GM10248 (cell line): Measurements from ENCODE around the gene RBM19.

Experiments
- CTCF ChIA-PET: fragments of 300-600 bp; sonication (Branson Sonifier 250); formaldehyde crosslinking; extraction: SDS; loops from one replicate; lab custom pipeline; 2021; ENCODE audit warnings: antibody characterized with exemption; lab: Yijun Ruan, JAX
- POLR2A ChIA-PET: fragments of 350-650 bp; sonication (Branson Sonifier 250); formaldehyde crosslinking; extraction: SDS; loops from one replicate; lab custom pipeline; 2020; ENCODE audit warnings: antibody characterized with exemption; lab: Yijun Ruan, JAX
- DNase-seq: peaks from one replicate; pipeline ENCODE4 v3.0.0; 2012; ENCODE audit errors: extremely low spot score
- CTCF ChIP-seq: IDR thresholded peaks from 2 replicates; pipeline ENCODE4 v1.5.1; 2012; ENCODE audit warnings: mild to moderate bottlenecking, low read depth; ENCODE audit errors: extremely low read depth, missing control alignments, control extremely low read depth

The RBM19 gene

GRCh38 chr12:113854385-113855142, 111.6 kb downstream of the RBM19 start:
- CTCF ChIA-PET: interaction anchor here (1.0 to 1.8 kb wide), 2 partner anchors 9 to 10 kb away, joined by 3 to 7 read pairs; no protein-coding TSS in a partner anchor
- POLR2A ChIA-PET: no interaction called here
- DNase-seq: no peak
- no peak for TF ChIP-seq CTCF

GRCh38 chr12:113853491-113853890, 112.6 kb downstream of the RBM19 start:
- no peak for DNase-seq
- TF ChIP-seq CTCF: no peak
- ChIA-PET CTCF (interaction anchor here (1.3 to 1.8 kb wide), 2 partner anchors 11 to 14 kb away, joined by 3 to 7 read pairs; no protein-coding TSS in a partner anchor), POLR2A (no interaction called here)

GRCh38 chr12:113852695-113853490, 113.2 kb downstream of the RBM19 start:
- no peak for DNase-seq
- no peak for TF ChIP-seq CTCF
- POLR2A ChIA-PET: no interaction called here
- CTCF ChIA-PET: interaction anchor here (1.3 to 1.8 kb wide), 2 partner anchors 12 to 14 kb away, joined by 3 to 7 read pairs; no protein-coding TSS in a partner anchor

- no peak for TF ChIP-seq CTCF
- DNase-seq: no peak
- CTCF ChIA-PET: interaction anchor here (1.3 kb wide), 1 partner anchor 15 kb away, joined by 3 read pairs; no protein-coding TSS in a partner anchor
- POLR2A ChIA-PET: no interaction called here
Measured at GRCh38 chr12:113852264-113852663, 113.9 kb downstream of the RBM19 start.

GRCh38 chr12:113850309-113851056, 115.6 kb downstream of the RBM19 start:
- TF ChIP-seq CTCF: no peak
- CTCF ChIA-PET: interaction anchor here (1.5 kb wide), 1 partner anchor 11 kb away, joined by 5 read pairs; no protein-coding TSS in a partner anchor
- POLR2A ChIA-PET: no interaction called here
- no peak for DNase-seq

GRCh38 chr12:113847856-113848255, 118.3 kb downstream of the RBM19 start:
- TF ChIP-seq CTCF: no peak
- CTCF ChIA-PET: interaction anchor here (0.9 to 1.2 kb wide), 3 partner anchors 9 to 119 kb away, joined by 3 to 5 read pairs (median 3); no protein-coding TSS in a partner anchor
- no peak for DNase-seq
- POLR2A ChIA-PET: no interaction called here
